Stimulated activated CD4-positive, alpha-beta T cell treated with anti-CD3 and anti-CD28 coated beads, Interleukin-1b, Interleukin-23, amount 100 ng/mL, for 24 hours (primary cell): Measurements from ENCODE around the gene SGSM2.

Source experiments
- DNase-seq, 4 experiments: peaks; one replicate each; pipeline ENCODE4 v3.0.0-alpha.2; 2020; ENCODE audit warnings: low read depth in 4 of 4, low spot score in 1 of 4

Gene SGSM2

GRCh38 chr17:2386400-2387085, 49.2 kb downstream of the SGSM2 start:
- no peak for DNase-seq

DNA sequence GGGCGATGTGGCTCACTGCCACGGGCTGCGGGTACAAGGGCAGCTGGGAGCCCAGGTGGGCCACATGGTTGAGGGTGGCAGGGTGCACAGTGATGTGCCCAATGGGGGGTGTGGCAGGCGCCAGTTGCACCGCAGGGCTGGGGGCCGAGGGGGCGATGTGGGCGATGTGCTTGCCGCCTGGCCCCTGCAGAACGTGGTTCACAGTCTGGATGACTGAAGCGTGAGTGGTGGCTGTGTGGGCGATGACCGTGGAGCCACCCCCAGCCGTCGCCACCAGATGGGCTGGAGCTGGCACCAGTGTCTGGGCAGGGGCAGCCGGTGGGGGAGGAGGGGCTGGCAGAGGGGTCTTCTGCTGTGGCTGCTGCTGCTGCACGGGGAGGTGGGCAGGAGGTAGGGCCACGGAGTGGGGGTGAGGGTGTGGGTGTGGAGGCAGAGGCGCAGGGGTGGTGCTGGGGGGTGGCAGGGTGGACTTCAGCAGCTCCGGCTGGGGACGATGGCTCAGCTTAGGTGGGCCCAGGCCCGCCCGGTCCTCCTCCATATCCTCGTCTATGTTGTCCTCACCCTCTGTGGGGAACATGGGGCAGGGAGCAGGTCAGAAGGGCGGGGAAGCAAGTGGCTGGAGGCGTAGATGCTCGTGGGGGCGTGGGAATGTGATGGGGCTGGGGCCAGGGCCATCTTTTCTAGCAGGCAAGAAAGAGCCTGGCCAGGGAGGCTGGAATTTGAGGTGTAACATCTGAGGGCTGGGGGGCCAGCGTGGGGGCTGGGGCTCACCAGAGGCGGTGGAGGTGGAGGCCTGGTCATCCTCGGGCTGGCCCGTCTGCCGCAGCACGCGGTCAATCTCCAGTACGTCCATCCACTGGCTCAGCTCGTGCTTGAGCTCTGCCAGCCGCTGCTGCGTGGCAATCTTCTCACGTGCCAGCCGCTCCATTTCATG, 50.1 kb downstream of the SGSM2 start:
- no peak for DNase-seq

DNA sequence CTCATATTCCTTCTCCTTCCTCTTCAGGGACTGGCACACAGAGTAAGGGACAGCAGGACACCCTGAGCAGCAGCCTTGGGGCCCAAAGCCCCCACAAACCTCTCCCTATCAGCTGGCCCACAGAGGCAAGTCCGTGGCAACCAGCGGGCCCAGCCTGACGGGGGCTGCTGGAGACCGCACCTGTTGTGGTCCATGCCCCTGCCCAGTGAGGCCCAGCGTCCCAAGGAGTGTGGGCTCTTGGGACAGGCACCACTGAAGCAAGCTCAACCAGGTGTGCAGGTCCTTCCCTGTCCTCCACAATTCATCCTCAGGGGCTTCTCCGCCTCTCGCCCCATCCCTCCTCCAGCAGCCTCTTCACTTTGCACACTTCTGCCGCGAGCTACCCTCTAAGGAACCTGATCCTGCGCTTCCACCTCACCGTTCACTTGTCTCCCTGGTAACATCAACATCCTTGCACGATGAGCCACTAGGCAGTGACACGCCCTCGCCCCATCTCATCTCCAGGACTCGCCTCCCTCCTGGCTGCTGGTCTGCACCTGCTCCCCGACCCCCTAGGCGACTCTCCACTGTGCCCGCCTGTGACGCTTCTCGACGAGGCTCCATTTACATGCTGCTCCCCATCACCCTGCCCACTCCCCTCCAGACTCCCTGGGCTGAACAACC, 50.9 kb downstream of the SGSM2 start:
- DNase-seq: no peak

DNA sequence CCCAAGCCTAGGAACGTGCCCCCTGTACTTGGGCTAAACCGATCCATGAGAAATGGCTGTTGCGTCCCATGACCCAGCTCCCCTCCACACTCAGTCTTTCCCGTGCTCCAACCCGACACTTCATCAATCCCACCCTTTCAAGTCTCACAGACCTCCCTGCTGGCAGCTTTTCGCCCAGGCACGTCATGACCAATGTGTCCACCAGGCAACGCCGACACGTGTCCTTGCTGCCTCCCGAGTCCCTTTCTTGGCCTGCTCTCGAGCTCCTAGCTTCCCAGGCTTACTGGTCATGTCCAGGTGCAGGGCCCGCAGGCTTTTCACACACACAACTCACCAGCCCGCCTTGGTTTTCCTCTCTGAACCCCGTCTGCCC, 51.4 kb downstream of the SGSM2 start:
- no peak for DNase-seq

GRCh38 chr17:2390199-2390836, 53.0 kb downstream of the SGSM2 start:
- no peak for DNase-seq

- no peak for DNase-seq
Measured at GRCh38 chr17:2391597-2392251, 54.4 kb downstream of the SGSM2 start.

DNA sequence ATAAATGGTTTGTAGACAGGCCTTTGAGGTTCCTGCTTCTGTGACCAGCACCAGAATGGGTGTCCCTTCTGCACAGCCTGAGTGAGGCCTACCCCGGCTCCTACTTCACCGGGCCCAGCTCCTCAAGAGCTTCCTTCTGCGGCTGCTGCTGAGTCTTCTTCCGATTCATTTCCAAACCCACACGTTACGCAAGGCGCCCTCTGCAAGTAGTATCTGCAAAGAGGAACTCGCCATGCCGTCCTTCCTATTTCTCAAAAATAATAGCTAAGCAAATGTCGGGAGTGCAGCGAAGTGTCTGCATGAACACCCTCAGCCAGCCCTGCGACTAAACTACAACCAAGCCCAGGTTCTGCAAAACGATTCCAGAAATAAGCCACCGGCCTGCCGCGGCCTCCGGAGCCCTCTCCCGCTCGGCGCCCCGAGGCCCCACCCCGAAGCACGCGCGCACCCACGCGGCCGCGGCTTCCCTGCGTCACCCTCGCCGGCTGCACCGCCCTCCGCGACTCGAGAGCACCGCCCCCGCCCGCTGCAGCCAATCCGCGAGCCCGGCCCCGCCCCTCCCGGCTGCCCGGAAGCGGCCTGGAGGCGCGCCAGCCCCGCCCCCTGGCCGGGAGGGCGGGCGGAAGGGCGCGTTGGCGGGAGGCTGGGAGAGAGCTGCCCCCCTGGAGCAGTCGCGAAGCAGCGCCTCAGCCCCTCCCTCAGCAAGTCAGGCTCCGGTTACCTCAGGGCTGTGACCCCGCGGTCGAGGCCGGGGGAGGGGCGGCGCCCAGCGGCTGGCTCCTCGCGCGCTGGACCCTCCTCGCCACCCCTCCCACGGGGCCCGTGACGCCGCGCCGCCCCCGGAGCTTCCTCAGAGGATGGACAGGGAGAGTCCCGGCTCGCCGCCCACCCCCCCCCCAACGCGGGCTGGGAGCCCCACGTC, 55.2 kb downstream of the SGSM2 start:
- peak; percentile 97 to 98 (median 98) for DNase-seq

- peak; percentile 76 to 84 (median 80) for DNase-seq
Measured at GRCh38 chr17:2393174-2393953, 56.1 kb downstream of the SGSM2 start.

GRCh38 chr17:2393954-2394749, 56.9 kb downstream of the SGSM2 start:
- no peak for DNase-seq

- no peak for DNase-seq
Measured at GRCh38 chr17:2394775-2395201, 57.5 kb downstream of the SGSM2 start.

DNA sequence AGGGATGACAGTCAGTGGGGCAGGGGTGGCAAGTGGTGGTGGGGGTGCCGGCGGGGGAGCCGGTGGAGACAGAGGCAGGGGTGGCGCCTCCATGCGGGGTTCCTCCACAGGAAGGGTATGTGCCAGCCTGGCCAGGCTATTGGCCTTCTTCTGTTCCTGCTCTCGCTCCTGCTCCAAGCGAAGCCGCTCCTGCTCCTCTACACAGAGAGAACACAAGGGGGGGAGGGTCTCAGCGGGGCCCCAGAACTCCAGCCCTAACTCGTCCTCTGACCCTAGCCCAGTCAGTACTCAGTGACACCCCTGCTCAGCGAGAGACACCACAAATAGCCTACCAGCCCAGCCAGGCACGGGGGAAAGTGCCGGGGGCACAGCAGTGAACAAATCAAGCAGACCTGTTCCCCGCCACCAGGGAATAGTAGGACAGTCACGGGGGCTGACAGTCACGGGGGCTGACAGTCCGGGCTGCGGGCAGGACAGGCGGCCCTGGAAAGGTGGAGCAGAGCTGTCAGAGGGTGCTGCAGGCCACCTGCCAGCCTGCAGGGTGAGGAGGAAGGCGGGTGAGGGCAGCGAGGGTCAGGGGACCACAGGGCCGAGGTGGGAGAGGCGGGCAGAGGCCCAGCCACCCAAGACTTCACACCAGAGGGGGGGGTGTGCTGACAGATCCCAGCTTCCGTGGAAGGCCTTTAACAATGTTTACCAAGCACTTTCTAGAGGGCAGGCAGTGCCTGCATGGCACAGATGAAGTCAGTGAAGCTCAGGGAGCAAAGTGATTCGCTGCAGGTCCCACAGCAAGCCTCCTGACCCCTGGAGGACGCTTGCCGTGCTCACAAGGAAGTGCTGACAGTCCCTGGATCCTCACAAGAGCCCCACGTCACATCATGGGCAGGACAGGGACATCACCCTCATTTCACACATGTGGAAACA, 58.2 kb downstream of the SGSM2 start:
- DNase-seq: no peak

DNA sequence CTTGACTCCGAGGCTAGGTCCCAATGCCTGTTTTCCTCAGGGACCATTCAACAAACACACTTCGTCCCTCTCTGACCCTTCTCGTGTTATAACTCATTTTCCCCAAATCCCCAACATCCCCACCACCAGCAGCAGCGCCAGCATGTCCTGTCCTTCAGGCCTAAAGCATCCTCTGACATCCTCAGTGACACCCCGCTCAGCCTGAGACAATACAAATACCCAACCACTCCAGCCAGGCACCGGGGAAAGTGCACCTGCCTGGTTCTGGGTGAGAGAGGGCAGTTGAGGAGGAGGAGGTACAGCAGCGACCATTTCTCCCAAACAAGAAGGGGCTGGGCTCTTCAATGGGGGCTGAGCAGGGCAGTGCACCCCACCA, 58.9 kb downstream of the SGSM2 start:
- no peak for DNase-seq

GRCh38 chr17:2396568-2397246, 59.4 kb downstream of the SGSM2 start:
- peak in 2 of 4 experiments; percentile 37 to 65 for DNase-seq

DNA sequence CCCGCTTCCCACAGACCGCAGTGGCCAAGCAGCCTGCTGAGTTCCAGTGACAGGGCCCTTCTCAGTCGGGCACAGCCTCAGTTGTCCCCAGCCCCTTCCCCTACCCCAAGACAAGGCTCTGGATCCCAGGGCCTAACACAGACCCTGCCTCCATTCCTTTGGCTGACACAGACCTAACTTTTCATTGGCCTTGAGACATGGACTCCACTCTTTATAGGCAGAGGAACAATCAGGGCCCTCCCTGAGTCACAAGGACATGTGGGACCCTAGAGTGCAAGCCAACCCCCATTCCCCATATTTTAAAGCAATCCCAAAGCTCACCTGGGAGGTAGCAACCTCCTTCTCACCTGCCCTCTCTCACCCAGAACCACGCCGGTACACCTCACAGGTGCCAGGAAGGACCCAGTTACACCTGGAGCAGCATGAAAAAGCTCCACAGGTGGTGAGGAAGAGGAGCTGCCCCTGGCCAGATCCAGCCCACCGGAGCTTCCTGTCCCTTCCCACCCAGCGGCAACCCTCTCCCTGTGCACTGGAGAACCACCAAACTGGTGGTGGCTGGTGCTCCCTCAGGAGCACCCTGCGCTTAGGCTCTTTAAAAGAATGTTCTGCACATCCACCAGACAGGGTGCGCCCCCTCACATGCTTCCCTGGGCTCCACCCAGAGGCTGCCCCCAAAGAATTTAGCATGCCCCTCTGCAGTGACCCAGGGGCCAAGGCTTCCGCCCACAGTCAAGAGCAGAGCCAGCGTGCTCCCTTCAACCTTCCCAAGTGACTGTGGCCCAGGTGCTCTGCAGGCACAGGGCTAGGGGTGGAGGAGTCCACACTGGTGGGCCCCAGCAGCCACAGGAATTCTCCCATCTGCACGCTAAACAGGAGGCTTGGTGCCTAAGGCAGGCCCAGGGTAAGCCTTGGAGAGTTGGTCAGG, 60.2 kb downstream of the SGSM2 start:
- DNase-seq: no peak

DNA sequence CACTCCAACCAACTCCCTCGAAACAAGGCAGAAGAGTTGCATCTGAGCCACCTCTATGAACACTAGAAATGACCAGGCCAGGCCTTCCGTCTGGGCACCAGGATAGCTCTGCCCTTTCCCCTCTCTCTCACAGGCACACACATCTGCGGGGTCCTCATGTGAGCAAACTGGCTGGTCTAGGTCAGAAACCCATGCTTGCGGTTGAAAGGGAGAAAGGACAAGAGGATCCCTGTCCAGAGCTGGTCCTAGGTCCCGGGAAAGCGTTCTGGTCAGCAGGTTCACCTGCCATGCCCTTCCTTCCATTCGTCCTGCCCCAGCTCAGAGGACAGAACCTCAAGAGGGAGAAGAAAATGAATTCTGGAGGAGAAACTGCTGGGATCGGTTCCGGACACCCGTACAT, 60.9 kb downstream of the SGSM2 start:
- no peak for DNase-seq
